Trophoblast cell (in vitro differentiated cells and primary cell): Measurements from ENCODE around the gene ZNF592.

Source experiments
- DNase-seq, 2 donors: peaks; one replicate each; pipeline ENCODE4 v3.0.0-alpha.2; 2016
- H2AFZ ChIP-seq: 2 replicates; pipeline ENCODE4 v1.6.1; 2013; ENCODE audit warnings: low read length, moderate library complexity, mild to moderate bottlenecking; ENCODE audit not compliant: insufficient read depth, poor library complexity
- H2AK5ac ChIP-seq: 2 replicates; pipeline ENCODE4 v1.6.1; 2013; ENCODE audit warnings: mild to moderate bottlenecking, low read length
- H2BK120ac ChIP-seq: 2 replicates; pipeline ENCODE4 v1.6.1; 2013; ENCODE audit warnings: low read length, mild to moderate bottlenecking, moderate library complexity; ENCODE audit not compliant: insufficient read depth, poor library complexity
- H2BK12ac ChIP-seq: 2 replicates; pipeline ENCODE4 v1.6.1; 2013; ENCODE audit warnings: mild to moderate bottlenecking, low read length, moderate library complexity
- H2BK5ac ChIP-seq: 2 replicates; pipeline ENCODE4 v1.6.1; 2013; ENCODE audit warnings: low read length, low read depth, moderate library complexity, mild to moderate bottlenecking; ENCODE audit not compliant: poor library complexity
- H3K14ac ChIP-seq: 2 replicates; pipeline ENCODE4 v1.6.1; 2013; ENCODE audit warnings: mild to moderate bottlenecking, low read length
- H3K18ac ChIP-seq: 2 replicates; pipeline ENCODE4 v1.6.1; 2013; ENCODE audit warnings: mild to moderate bottlenecking, low read length
- H3K23ac ChIP-seq: 2 replicates; pipeline ENCODE4 v1.6.1; 2013; ENCODE audit warnings: low read length
- H3K27ac ChIP-seq: 2 replicates; pipeline ENCODE4 v1.5.1; 2013; ENCODE audit warnings: low read depth, mild to moderate bottlenecking, inconsistent platforms, low read length, moderate library complexity
- H3K27me3 ChIP-seq: 2 replicates; pipeline ENCODE4 v1.6.1; 2013; ENCODE audit warnings: inconsistent platforms, mild to moderate bottlenecking, low read length, moderate library complexity; ENCODE audit not compliant: insufficient read depth
- H3K36me3 ChIP-seq, 2 experiments: 1 replicate in 1 of 2; 2 replicates in 1 of 2; pipeline ENCODE4 v1.6.1; 2013; ENCODE audit warnings: low read length in 2 of 2, mild to moderate bottlenecking in 2 of 2, moderate library complexity in 1 of 2; ENCODE audit not compliant: insufficient read depth in 2 of 2, control insufficient read depth in 1 of 2
- H3K4ac ChIP-seq: 2 replicates; pipeline ENCODE4 v1.6.1; 2013; ENCODE audit warnings: low read depth, mild to moderate bottlenecking, low read length, moderate library complexity
- H3K4me1 ChIP-seq, 2 experiments: 1 replicate in 1 of 2; 2 replicates in 1 of 2; pipeline ENCODE4 v1.6.1; 2013; ENCODE audit warnings: low read length in 2 of 2, mild to moderate bottlenecking in 2 of 2, moderate library complexity in 1 of 2; ENCODE audit not compliant: insufficient read depth in 2 of 2, control insufficient read depth in 1 of 2
- H3K4me2 ChIP-seq: 2 replicates; pipeline ENCODE4 v1.6.1; 2013; ENCODE audit warnings: inconsistent platforms, mild to moderate bottlenecking, low read length, moderate library complexity
- H3K4me3 ChIP-seq: 2 replicates; pipeline ENCODE4 v1.5.1; 2013; ENCODE audit warnings: mild to moderate bottlenecking, low read depth, low read length, inconsistent platforms
- H3K79me1 ChIP-seq: one replicate; pipeline ENCODE4 v1.6.1; 2013; ENCODE audit warnings: low read length
- H3K79me2 ChIP-seq: 2 replicates; pipeline ENCODE4 v1.6.1; 2013; ENCODE audit warnings: low read length, mild to moderate bottlenecking; ENCODE audit not compliant: control insufficient read depth, insufficient read depth, poor library complexity
- H3K9ac ChIP-seq: 2 replicates; pipeline ENCODE4 v1.6.1; 2013; ENCODE audit warnings: mild to moderate bottlenecking, low read length
- H3K9me3 ChIP-seq: 2 replicates; pipeline ENCODE4 v1.6.1; 2013; ENCODE audit warnings: low read depth, mild to moderate bottlenecking, control low read depth, inconsistent platforms, low read length; ENCODE audit not compliant: insufficient read depth
- H4K12ac ChIP-seq: 2 replicates; pipeline ENCODE4 v1.6.1; 2013; ENCODE audit warnings: low read depth, mild to moderate bottlenecking, low read length, moderate library complexity
- H4K8ac ChIP-seq: 2 replicates; pipeline ENCODE4 v1.6.1; 2013; ENCODE audit warnings: low read depth, mild to moderate bottlenecking, low read length, moderate library complexity
- H4K91ac ChIP-seq: one replicate; pipeline ENCODE4 v1.6.1; 2013; ENCODE audit warnings: low read depth, mild to moderate bottlenecking, low read length, moderate library complexity
- WGBS: extraction: QIAGEN DNeasy Blood & Tissue Kit; methylation state at CpG from one replicate; pipeline ENCODE4 v1.1.7; 2013; ENCODE audit warnings: missing lambda C conversion rate; ENCODE audit not compliant: insufficient read length, insufficient coverage; ENCODE audit errors: extremely low coverage; 5-methylcytosine and 5-hydroxymethylcytosine counted together

The ZNF592 gene

DNA sequence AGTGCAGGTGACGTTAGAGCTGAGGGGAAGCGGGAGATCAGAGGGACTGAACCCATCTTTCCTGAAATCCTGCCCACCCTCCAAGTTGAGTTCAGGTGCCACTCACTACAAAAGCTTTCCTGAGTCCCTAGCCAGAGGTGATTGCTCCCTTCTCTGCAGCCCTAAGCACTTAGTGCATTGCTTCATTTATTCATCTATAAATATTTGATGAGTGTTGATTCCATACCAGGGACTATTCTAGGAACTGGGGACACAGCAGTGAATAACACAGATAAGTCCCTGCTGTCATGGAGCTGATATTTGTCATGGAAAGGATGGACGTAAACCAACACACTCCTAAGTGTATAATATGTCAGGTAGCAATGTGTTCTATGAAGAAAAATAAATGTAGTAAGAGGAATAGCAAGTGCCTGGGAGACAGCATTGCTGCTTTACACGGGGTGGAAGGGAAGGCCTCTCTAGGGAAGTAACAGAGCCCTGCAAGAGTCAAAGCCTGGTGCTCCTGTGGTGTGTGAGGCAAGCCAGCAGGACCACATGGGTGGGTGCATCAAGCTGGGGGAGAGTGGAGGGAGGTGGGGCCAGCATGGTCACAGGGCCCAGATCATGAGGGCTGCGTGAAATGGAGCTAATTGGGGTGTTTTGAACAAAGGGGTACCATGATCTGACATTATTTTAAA, 87.4 kb downstream of the ZNF592 start:
- Histone ChIP-seq H4K8ac (no peak overlapping the region), H2AK5ac (no peak overlapping the region), H3K9me3 (no peaks in the 10 kb centered on the region), H3K79me1 (no peaks in the 10 kb centered on the region), H2BK12ac (no peak overlapping the region), H3K36me3 (peaks cover 30 to 45% of the 10 kb centered on the region in 2 experiments), H3K18ac (no peak overlapping the region), H2BK120ac (no peak overlapping the region), H2BK5ac (no peak overlapping the region), H3K27ac (no peak overlapping the region), H3K79me2 (no peaks in the 10 kb centered on the region), H3K4me3 (no peak overlapping the region), H3K4me1 (no peaks in the 10 kb centered on the region), H3K4ac (no peak overlapping the region), H3K23ac (no peak overlapping the region), H3K9ac (no peak overlapping the region), H4K12ac (no peak overlapping the region), H3K4me2 (no peak overlapping the region), H4K91ac (no peak overlapping the region), H2AFZ (no peak overlapping the region), H3K27me3 (no peaks in the 10 kb centered on the region), H3K14ac (no peak overlapping the region)
- no peak for DNase-seq
- WGBS, result no CpG with 5 or more reads among the region's 5 CpGs

DNA sequence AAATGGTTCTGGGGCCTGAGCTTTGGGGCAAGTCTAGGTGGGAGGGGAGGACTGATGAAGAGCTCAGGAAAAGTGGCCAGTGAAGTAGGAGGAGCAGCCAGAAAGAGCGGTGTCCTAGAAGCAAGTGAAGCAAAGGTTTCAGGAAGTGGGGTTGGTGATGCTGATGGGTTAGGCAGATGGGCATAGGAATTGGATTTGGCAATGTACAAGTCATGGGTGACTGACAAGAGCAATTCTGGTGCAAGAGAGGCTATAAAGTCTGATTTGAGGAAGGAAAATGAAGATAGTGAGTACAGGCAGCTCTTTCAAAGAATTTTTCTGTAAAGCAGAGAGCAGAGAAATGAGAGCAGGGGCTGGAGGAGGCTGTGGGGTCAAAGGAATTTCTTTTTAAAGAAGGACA, 88.5 kb downstream of the ZNF592 start:
- Histone ChIP-seq H3K14ac (no peak overlapping the region), H3K36me3 (peaks cover 34 to 47% of the 10 kb centered on the region in 2 experiments), H4K8ac (no peak overlapping the region), H2BK120ac (no peak overlapping the region), H3K23ac (no peak overlapping the region), H3K4me1 (no peaks in the 10 kb centered on the region), H3K4ac (no peak overlapping the region), H3K79me2 (no peaks in the 10 kb centered on the region), H3K27ac (no peak overlapping the region), H2BK5ac (no peak overlapping the region), H3K79me1 (no peaks in the 10 kb centered on the region), H3K27me3 (no peaks in the 10 kb centered on the region), H2AK5ac (no peak overlapping the region), H3K9me3 (no peaks in the 10 kb centered on the region), H3K18ac (no peak overlapping the region), H3K4me3 (no peak overlapping the region), H2BK12ac (no peak overlapping the region), H3K4me2 (no peak overlapping the region), H2AFZ (no peak overlapping the region), H4K12ac (no peak overlapping the region), H3K9ac (no peak overlapping the region), H4K91ac (no peak overlapping the region)
- no peak for DNase-seq
- WGBS, result no CpG with 5 or more reads among the region's 1 CpG

DNA sequence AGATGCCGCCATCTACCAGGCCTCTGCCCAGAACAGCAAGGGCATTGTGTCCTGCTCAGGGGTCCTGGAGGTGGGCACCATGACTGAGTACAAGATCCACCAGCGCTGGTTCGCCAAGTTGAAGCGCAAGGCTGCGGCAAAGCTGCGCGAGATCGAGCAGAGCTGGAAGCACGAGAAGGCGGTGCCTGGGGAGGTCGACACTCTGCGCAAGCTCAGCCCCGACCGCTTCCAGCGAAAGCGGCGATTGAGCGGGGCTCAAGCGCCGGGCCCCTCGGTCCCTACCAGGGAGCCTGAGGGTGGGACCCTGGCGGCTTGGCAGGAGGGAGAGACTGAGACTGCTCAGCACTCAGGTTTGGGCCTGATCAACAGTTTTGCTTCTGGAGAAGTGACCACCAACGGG, 91.3 kb downstream of the ZNF592 start:
- no peak overlapping the region for H3K27ac ChIP-seq
- no peak overlapping the region for H3K14ac ChIP-seq
- no peaks in the 10 kb centered on the region for H3K27me3 ChIP-seq
- H3K79me1 ChIP-seq, result no peaks in the 10 kb centered on the region
- no peak overlapping the region for H2BK5ac ChIP-seq
- H3K4me3 ChIP-seq, result no peak overlapping the region
- no peak overlapping the region for H4K12ac ChIP-seq
- no peak overlapping the region for H3K4ac ChIP-seq
- H3K4me1 ChIP-seq, result no peaks in the 10 kb centered on the region
- H3K4me2 ChIP-seq, result no peak overlapping the region
- no peak overlapping the region for H3K9ac ChIP-seq
- H3K36me3 ChIP-seq, result peaks cover 34 to 38% of the 10 kb centered on the region in 2 experiments
- no peak overlapping the region for H2BK12ac ChIP-seq
- H2AFZ ChIP-seq, result no peak overlapping the region
- no peak overlapping the region for H2AK5ac ChIP-seq
- H3K18ac ChIP-seq, result no peak overlapping the region
- no peak overlapping the region for H4K8ac ChIP-seq
- no peak for DNase-seq
- H3K23ac ChIP-seq, result no peak overlapping the region
- H3K79me2 ChIP-seq, result no peaks in the 10 kb centered on the region
- no peak overlapping the region for H4K91ac ChIP-seq
- no peak overlapping the region for H2BK120ac ChIP-seq
- no peaks in the 10 kb centered on the region for H3K9me3 ChIP-seq
- WGBS, result no CpG with 5 or more reads among the region's 23 CpGs

- no peak overlapping the region for H2BK120ac ChIP-seq
- H3K9ac ChIP-seq, result no peak overlapping the region
- H3K23ac ChIP-seq, result no peak overlapping the region
- H2AFZ ChIP-seq, result no peak overlapping the region
- H3K14ac ChIP-seq, result no peak overlapping the region
- no peak for DNase-seq
- no peak overlapping the region for H2BK12ac ChIP-seq
- no peak overlapping the region for H3K4me3 ChIP-seq
- no peak overlapping the region for H3K4ac ChIP-seq
- H2AK5ac ChIP-seq, result no peak overlapping the region
- peaks cover 2% of the 10 kb centered on the region for H3K79me1 ChIP-seq
- peaks cover 29 to 34% of the 10 kb centered on the region in 2 experiments for H3K36me3 ChIP-seq
- H3K27ac ChIP-seq, result no peak overlapping the region
- no peak overlapping the region for H4K8ac ChIP-seq
- H2BK5ac ChIP-seq, result no peak overlapping the region
- no peaks in the 10 kb centered on the region for H3K9me3 ChIP-seq
- H4K91ac ChIP-seq, result no peak overlapping the region
- H4K12ac ChIP-seq, result no peak overlapping the region
- H3K27me3 ChIP-seq, result no peaks in the 10 kb centered on the region
- no CpG with 5 or more reads among the region's 10 CpGs for WGBS
- H3K4me1 ChIP-seq, result peaks cover 0 to 2% of the 10 kb centered on the region in 2 experiments
- no peak overlapping the region for H3K4me2 ChIP-seq
- no peaks in the 10 kb centered on the region for H3K79me2 ChIP-seq
- H3K18ac ChIP-seq, result no peak overlapping the region
These were observed 91.9 kb downstream of the ZNF592 start for GRCh38 chr15:84840255-84840654.
